Measurements from ENCODE around the gene NACC1.

NACC1 gene

GRCh38 chr19:13100841-13101589, 17.0 kb upstream of the NACC1 start:
- DNase-seq: no peak

GRCh38 chr19:13101590-13102415, 16.3 kb upstream of the NACC1 start:
- DNase-seq: no peak

- DNase-seq: no peak
These were observed 15.7 kb upstream of the NACC1 start for GRCh38 chr19:13102416-13102665.

GRCh38 chr19:13102666-13103580, 15.1 kb upstream of the NACC1 start, which contains the start of gene LYL1:
Gene LYL1 (minus strand): TSS chr19:13102858. CDS start chr19:13101171, 1,687 bp downstream.
- no peak for DNase-seq

GRCh38 chr19:13103581-13104359, 14.3 kb upstream of the NACC1 start:
- no peak for DNase-seq

- peak; percentile 65 for DNase-seq
These were observed 13.7 kb upstream of the NACC1 start for GRCh38 chr19:13104360-13104847.

- peak; percentile 38 for DNase-seq
These were observed 13.0 kb upstream of the NACC1 start for GRCh38 chr19:13104848-13105711.

GRCh38 chr19:13109361-13110098, 8.5 kb upstream of the NACC1 start:
- DNase-seq: no peak

- no peak for DNase-seq
These were observed 7.9 kb upstream of the NACC1 start for GRCh38 chr19:13110099-13110610.

- DNase-seq: no peak
These were observed 5.5 kb upstream of the NACC1 start for GRCh38 chr19:13112555-13112954.

GRCh38 chr19:13115936-13116281, 2.2 kb upstream of the NACC1 start:
- DNase-seq: no peak

- peak; percentile 85 for DNase-seq
These were observed 1.5 kb upstream of the NACC1 start, which contains the start of gene TRMT1 for GRCh38 chr19:13116282-13117175. Gene TRMT1 (minus strand): TSS chr19:13116740. CDS start chr19:13116399, 341 bp downstream.

- no peak for DNase-seq
These were observed 790 bp upstream of the NACC1 start for GRCh38 chr19:13117176-13117771.

GRCh38 chr19:13118424-13119193, 545 bp downstream of the NACC1 start:
- DNase-seq: no peak

GRCh38 chr19:13119627-13120026, 1.6 kb downstream of the NACC1 start:
- DNase-seq: no peak

- no peak for DNase-seq
These were observed 2.0 kb downstream of the NACC1 start for GRCh38 chr19:13120031-13120430.

GRCh38 chr19:13120817-13121216, 2.8 kb downstream of the NACC1 start:
- no peak for DNase-seq
